ENCODE results near the gene CYSTM1.

The CYSTM1 gene, protein sequence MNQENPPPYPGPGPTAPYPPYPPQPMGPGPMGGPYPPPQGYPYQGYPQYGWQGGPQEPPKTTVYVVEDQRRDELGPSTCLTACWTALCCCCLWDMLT

DNA sequence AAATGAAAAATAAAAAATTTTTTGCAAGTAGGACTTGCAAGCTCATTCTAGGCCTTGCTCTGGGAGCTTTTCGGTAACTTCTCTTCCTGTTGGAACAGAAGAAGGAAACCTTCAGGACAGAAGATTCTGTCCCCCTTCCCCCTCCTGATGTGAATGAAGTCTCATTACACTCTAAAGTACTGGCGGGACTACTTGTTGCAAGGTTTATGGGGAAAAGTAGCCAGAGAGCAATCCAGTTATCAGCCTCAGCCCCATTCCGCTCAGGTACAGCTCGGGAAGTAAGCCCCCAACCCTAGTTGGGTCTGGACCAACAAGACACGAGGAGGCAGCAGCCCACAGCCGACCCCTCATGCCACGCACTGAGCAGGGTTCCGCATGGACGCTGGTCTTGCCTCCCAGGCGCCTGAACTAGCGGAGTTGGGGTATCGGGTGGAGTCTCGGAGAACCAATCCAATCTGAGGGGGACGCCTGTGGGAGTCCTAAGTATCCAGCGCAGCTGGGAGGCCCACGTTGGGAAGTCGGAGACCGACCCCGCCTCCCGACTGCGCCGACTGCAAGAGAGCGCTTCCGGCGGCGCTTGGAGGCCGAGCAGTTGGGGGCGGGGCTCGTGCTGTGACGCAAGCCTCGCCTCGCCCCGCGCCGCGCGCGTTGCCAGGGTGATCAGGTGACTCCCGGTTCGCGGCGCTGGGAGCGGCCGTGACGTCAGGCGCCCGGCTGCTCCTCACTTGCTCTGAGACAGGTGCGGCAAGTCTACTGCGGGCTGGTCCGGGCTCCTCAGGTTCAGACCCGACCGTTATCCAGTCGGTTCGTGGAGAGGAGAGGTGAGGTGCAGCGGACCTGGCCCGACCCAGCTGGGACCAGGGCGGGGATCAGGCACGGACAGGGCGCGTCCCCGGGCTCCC is at the start of gene CYSTM1:
TSS of gene CYSTM1 (plus strand) at position 724 of the 902 bp plus-strand sequence. CDS start 19,278 bp downstream, outside the sequence.
- Histone ChIP-seq H3K4me3 (ENCODE audit: low read length) (peak within 1 kb of the TSS; percentile 83), H3K9me3 (ENCODE audit: control insufficient read depth, low read length) (no peaks in the 10 kb centered on the region), H3K9ac (ENCODE audit: low read length) (peak within 1 kb of the TSS; percentile 99), H3K36me3 (ENCODE audit: control insufficient read depth, insufficient read depth, low read length) (no peaks in the 10 kb centered on the region), H3K4me1 (ENCODE audit: control insufficient read depth, insufficient read depth, low read length) (peaks cover 28% of the 10 kb centered on the region), H3K27me3 (ENCODE audit: control insufficient read depth, insufficient read depth, low read length) (no peaks in the 10 kb centered on the region)

DNA sequence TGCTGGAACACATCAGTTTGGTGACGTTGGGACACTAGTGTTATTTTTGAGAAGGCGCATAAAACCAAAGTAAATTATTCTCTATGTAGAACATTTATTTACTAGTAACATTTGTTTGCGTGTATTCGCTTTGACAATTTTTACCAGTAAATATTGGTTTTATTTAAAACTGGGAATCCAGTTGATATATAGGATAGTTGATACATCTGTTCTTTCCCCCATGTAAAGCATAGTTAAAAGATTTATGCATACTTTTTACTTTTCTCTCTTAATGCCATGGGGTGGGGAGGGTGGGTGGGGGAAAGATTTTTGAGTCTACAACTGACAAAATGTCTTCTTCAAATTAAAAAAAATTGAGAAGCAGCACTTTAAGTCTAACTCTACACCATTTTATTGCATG is 49.4 kb upstream of the CYSTM1 start, which contains the start of gene IGIP:
TSS of gene IGIP (plus strand) at position 301 of the 400 bp plus-strand sequence. CDS start 2,540 bp downstream, outside the sequence.
- Histone ChIP-seq H3K4me1 (ENCODE audit: control insufficient read depth, insufficient read depth, low read length) (peaks cover 8% of the 10 kb centered on the region), H3K27me3 (ENCODE audit: control insufficient read depth, insufficient read depth, low read length) (no peaks in the 10 kb centered on the region), H3K36me3 (ENCODE audit: control insufficient read depth, insufficient read depth, low read length) (no peaks in the 10 kb centered on the region), H3K4me3 (ENCODE audit: low read length) (no peak within 1 kb of the TSS), H3K9me3 (ENCODE audit: control insufficient read depth, low read length) (no peaks in the 10 kb centered on the region), H3K9ac (ENCODE audit: low read length) (no peak within 1 kb of the TSS)

DNA sequence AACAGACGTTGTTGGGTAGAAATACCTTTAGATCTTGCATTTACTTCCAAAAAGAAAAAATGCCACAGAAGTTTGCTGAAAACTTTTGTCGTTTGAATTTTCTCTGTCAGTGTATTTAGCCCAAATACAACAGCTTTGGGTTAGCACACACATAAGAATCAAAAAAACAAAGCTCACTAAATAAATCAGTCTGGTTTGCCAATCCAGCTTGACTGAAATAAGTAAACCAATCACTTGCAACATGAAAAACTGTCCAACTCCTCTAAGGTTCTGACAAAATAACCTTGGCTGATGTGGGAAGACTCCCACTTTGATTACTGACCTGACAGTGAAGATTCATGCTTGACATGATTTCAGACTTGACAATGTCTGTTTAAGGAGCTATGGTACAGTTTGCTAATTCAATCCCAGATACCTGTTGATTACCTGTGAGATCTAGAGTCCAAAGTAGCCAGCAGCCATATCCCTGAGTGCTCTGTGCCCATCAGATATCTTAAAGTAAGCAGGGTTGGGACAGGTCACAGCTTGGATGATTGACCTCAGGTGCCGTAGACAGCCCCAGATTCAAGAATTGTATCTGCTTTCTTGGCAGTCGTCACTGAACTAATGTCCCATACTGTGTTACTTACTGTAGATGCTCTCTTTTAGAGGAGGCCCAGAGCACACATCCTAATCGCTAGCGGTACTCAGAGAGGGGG is 48.5 kb upstream of the CYSTM1 start:
- Histone ChIP-seq H3K36me3 (ENCODE audit: control insufficient read depth, insufficient read depth, low read length) (no peaks in the 10 kb centered on the region), H3K9ac (ENCODE audit: low read length) (no peak overlapping the region), H3K4me3 (ENCODE audit: low read length) (no peak overlapping the region), H3K9me3 (ENCODE audit: control insufficient read depth, low read length) (no peaks in the 10 kb centered on the region), H3K27me3 (ENCODE audit: control insufficient read depth, insufficient read depth, low read length) (no peaks in the 10 kb centered on the region), H3K4me1 (ENCODE audit: control insufficient read depth, insufficient read depth, low read length) (peaks cover 14% of the 10 kb centered on the region)

DNA sequence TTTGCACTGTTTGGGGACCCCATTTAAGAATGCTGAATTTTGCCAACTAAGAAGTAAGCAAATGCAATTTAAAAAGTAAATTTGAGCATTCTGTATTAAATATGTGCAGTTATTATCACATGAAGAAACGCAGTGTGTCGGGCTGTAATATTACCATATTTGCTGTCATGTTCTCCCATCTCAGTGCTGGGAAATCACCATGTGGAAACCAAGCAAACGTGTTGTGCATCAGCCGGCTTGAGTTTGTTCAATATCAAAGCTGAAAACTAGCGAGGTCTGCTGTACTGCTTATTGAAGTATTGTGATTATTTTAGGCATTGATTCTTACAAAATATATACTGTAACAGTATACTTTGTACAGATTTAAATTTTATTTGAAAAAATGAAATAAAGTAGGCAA is 46.6 kb upstream of the CYSTM1 start:
- H3K4me1 ChIP-seq (ENCODE audit: control insufficient read depth, insufficient read depth, low read length): peaks cover 14% of the 10 kb centered on the region
- H3K9ac ChIP-seq (ENCODE audit: low read length): no peak overlapping the region
- H3K9me3 ChIP-seq (ENCODE audit: control insufficient read depth, low read length): no peaks in the 10 kb centered on the region
- no peaks in the 10 kb centered on the region for H3K27me3 ChIP-seq (ENCODE audit: control insufficient read depth, insufficient read depth, low read length)
- no peak overlapping the region for H3K4me3 ChIP-seq (ENCODE audit: low read length)
- no peaks in the 10 kb centered on the region for H3K36me3 ChIP-seq (ENCODE audit: control insufficient read depth, insufficient read depth, low read length)

DNA sequence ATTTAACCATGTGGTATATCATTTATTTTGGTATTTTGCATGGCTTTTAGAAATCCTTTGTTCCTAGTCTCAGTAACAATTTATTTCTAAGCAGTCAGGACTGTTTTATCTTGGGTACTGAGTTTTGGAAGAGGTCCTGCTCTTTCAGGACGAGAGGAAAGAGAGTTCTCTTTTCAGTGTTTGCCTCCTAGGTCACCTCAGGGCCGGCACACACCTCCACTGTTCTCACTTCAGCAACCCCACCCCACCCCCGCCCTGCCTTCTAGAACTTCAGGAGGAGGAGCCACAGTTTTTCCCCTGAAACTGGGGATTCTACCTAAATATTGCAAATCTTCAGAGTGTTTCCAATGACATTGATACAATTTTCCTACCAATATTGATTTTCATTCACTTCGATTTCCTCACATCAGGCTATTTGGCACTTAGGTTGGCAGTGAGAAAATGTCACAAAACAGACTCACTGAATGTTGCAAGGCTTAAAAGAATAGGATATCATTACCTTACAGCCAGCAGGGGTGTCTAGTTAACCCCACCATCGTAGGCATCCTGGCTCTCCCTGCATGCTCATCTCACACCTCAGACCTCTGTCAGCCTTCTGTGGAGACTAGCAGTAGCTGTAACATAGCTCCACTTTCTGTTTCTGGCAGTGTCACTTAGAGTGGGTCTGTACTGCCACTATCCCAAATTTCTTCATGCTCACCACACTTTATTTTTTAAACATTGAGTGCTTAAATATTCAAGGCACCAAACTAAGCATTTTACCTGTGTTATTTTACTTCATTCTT is 43.8 kb upstream of the CYSTM1 start:
- Histone ChIP-seq H3K9ac (ENCODE audit: low read length) (no peak overlapping the region), H3K9me3 (ENCODE audit: control insufficient read depth, low read length) (no peaks in the 10 kb centered on the region), H3K4me1 (ENCODE audit: control insufficient read depth, insufficient read depth, low read length) (peaks cover 14% of the 10 kb centered on the region), H3K4me3 (ENCODE audit: low read length) (no peak overlapping the region), H3K27me3 (ENCODE audit: control insufficient read depth, insufficient read depth, low read length) (no peaks in the 10 kb centered on the region), H3K36me3 (ENCODE audit: control insufficient read depth, insufficient read depth, low read length) (no peaks in the 10 kb centered on the region)

DNA sequence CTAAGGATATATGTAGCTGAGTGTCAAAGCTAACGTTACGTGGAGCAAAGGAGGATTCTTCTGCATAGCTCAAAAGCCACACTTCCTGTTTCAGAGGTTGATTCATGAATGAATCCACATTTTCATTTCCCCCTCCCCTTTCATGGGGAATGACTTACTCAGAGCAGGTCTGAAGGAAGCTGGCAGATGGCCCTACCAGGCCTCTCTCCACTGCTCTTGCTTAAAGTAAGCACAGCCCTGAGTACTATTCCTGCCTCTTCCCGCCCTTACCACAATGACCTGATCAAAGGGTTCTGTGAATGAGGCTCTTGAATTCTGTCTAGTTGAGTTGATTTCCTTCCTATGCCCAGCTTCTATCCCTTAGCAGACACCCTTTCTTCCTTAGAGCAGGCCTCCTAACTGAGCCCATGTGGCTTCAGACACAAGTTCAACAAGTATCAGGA is 43.0 kb upstream of the CYSTM1 start:
- Histone ChIP-seq H3K4me1 (ENCODE audit: control insufficient read depth, insufficient read depth, low read length) (peaks cover 13% of the 10 kb centered on the region), H3K4me3 (ENCODE audit: low read length) (no peak overlapping the region), H3K9me3 (ENCODE audit: control insufficient read depth, low read length) (no peaks in the 10 kb centered on the region), H3K9ac (ENCODE audit: low read length) (no peak overlapping the region), H3K27me3 (ENCODE audit: control insufficient read depth, insufficient read depth, low read length) (no peaks in the 10 kb centered on the region), H3K36me3 (ENCODE audit: control insufficient read depth, insufficient read depth, low read length) (no peaks in the 10 kb centered on the region)

DNA sequence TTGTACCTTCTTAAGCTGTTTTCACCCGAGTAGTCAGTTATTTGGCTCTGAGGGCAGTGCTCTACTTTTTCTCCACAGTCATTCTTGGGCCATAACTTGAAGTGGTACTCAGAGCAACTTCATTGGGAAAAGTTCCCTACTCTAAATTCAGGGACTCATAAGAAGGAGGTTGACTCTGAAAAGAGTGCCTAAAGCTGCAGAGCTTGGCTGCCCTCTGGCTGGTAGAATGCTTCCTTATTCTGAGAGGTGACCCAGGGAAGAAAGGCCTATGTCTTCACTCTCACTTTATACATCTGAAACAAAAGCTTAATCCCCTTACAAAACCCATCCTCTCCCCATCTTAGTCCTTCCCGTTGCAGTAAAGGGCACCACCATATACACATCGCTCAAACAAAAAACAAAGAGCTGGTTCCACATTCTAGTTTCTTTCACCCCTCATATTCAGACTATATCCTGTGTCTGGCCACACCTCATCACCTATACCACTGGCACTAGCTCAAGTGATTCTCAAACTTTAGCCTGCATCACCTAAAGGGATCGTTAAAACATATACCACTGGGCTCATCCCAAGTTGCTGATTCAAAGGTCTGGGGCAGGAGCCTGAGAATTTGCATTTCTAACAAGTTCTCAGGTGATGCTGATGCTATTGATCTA is 41.3 kb upstream of the CYSTM1 start:
- Histone ChIP-seq H3K9me3 (ENCODE audit: control insufficient read depth, low read length) (no peaks in the 10 kb centered on the region), H3K4me1 (ENCODE audit: control insufficient read depth, insufficient read depth, low read length) (peaks cover 9% of the 10 kb centered on the region)

DNA sequence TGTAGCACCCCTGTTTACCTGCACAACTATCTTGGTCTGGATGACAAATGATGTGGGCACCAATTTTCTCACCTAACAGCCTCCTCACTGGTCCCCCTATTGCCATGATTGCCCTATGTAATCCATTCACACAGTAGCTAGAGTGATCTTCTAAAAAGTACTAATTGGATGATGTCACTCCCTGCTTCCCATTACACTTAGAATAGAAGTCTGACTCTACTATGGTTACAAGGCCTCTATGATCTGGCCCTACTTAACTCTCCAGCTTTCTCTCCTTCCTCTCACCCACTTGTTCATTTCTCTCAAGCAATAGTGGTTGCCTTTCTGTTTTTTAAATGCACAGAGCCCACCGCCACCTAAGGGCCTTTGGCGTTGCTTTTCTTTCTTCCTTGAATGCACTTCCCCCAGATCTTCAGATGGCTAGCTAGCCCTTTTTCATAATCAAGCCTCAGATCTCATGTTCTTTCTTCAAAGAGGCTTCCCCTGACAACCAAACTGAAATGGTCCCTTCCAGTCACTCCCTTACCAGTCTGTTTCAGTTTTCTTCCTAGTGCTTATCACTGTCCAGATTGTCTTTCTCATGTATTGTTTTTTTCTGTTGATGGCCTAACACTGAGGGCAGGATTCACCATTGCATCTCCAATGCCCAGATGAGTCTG is 40.6 kb upstream of the CYSTM1 start:
- H3K9ac ChIP-seq (ENCODE audit: low read length): no peak overlapping the region
- H3K27me3 ChIP-seq (ENCODE audit: control insufficient read depth, insufficient read depth, low read length): no peaks in the 10 kb centered on the region
- H3K36me3 ChIP-seq (ENCODE audit: control insufficient read depth, insufficient read depth, low read length): no peaks in the 10 kb centered on the region
- H3K9me3 ChIP-seq (ENCODE audit: control insufficient read depth, low read length): no peaks in the 10 kb centered on the region
- H3K4me1 ChIP-seq (ENCODE audit: control insufficient read depth, insufficient read depth, low read length): peaks cover 9% of the 10 kb centered on the region
- H3K4me3 ChIP-seq (ENCODE audit: low read length): no peak overlapping the region

More for the DNA sequence above, 41.3 kb upstream of the CYSTM1 start:
- no peaks in the 10 kb centered on the region for H3K27me3 ChIP-seq (ENCODE audit: control insufficient read depth, insufficient read depth, low read length)
- no peak overlapping the region for H3K4me3 ChIP-seq (ENCODE audit: low read length)
- no peaks in the 10 kb centered on the region for H3K36me3 ChIP-seq (ENCODE audit: control insufficient read depth, insufficient read depth, low read length)
- H3K9ac ChIP-seq (ENCODE audit: low read length): no peak overlapping the region

DNA sequence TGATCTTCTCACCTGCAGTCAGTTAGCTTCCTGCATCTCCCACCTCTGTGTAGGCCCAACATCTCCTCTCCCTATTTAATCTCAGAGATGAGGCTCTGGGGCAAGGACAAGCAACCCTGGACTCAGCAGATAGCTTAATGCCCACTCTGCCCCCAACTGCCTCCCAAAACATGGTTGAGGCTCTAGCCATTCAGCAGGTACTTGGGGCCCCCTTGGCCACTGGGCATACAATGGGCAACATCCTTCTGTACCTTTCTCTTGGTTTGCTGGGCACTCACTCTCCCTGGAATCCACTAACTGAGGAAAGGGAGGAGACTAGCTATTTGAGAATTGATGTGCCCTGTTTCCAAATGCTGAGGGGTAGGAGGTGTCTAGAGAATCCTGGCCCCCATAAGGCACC is 39.9 kb upstream of the CYSTM1 start:
- Histone ChIP-seq H3K9me3 (ENCODE audit: control insufficient read depth, low read length) (no peaks in the 10 kb centered on the region), H3K4me3 (ENCODE audit: low read length) (no peak overlapping the region), H3K9ac (ENCODE audit: low read length) (no peak overlapping the region), H3K4me1 (ENCODE audit: control insufficient read depth, insufficient read depth, low read length) (peaks cover 9% of the 10 kb centered on the region), H3K36me3 (ENCODE audit: control insufficient read depth, insufficient read depth, low read length) (no peaks in the 10 kb centered on the region), H3K27me3 (ENCODE audit: control insufficient read depth, insufficient read depth, low read length) (no peaks in the 10 kb centered on the region)

DNA sequence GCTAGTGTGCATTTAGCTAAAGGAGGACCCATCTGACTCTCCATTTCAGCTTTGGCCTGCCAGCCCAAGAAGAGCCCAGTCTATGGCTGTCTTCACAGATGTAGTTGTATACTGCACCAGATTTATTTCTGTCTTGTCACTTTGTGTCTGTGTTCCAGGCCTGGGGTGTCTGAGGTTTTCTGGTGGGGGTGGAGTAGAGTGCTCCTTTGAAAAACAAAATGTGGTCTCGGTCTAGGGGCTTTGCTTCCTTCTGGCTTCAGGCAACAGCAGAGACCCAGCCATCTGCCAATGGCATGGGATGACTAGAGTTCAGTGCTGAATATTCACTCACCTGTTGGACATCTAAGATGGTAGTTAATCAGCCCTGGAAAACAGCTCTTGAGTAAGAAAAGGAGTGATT is 38.4 kb upstream of the CYSTM1 start:
- Histone ChIP-seq H3K27me3 (ENCODE audit: control insufficient read depth, insufficient read depth, low read length) (no peaks in the 10 kb centered on the region), H3K9me3 (ENCODE audit: control insufficient read depth, low read length) (no peaks in the 10 kb centered on the region), H3K4me3 (ENCODE audit: low read length) (no peak overlapping the region), H3K4me1 (ENCODE audit: control insufficient read depth, insufficient read depth, low read length) (no peaks in the 10 kb centered on the region), H3K9ac (ENCODE audit: low read length) (no peak overlapping the region), H3K36me3 (ENCODE audit: control insufficient read depth, insufficient read depth, low read length) (no peaks in the 10 kb centered on the region)

DNA sequence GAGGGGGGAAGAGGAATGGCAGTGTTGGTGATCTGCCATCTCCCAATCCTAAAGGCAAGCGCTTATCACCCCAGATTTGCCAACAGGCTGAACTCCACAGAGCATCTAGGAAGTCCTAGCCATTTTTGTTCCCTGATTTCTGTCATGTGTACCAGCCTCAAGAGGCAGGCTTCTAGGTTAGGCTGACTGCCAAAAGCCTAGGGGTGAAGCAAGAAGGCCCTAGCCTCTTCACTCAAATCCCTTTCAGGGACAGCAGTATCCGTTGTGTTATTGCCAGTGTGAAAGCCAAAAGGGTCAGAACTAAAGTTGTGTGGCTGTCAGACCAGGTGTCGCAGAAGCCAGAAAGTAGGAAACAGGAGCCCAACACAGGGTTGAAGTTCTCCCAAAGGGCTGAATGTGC is 34.6 kb upstream of the CYSTM1 start:
- Histone ChIP-seq H3K9me3 (ENCODE audit: control insufficient read depth, low read length) (no peaks in the 10 kb centered on the region), H3K9ac (ENCODE audit: low read length) (no peak overlapping the region), H3K4me1 (ENCODE audit: control insufficient read depth, insufficient read depth, low read length) (peaks cover 20% of the 10 kb centered on the region), H3K27me3 (ENCODE audit: control insufficient read depth, insufficient read depth, low read length) (no peaks in the 10 kb centered on the region), H3K4me3 (ENCODE audit: low read length) (no peak overlapping the region), H3K36me3 (ENCODE audit: control insufficient read depth, insufficient read depth, low read length) (no peaks in the 10 kb centered on the region)

Measured in mucosa of stomach (tissue), 1 donor.